HG03039 (cell line): ENCODE results near the gene KSR1.

Source experiments
- ATAC-seq: cut with Tn5 transposase; IDR thresholded peaks from one replicate; pipeline ENCODE4 v1.9.1; 2021; ENCODE audit warnings: mild to moderate bottlenecking, moderate library complexity; ENCODE audit not compliant: unreplicated experiment

KSR1 gene

GRCh38 chr17:27532269-27533263, 76.3 kb downstream of the KSR1 start:
- ATAC-seq, result no peak

- ATAC-seq, result no peak
These were observed 77.9 kb downstream of the KSR1 start for GRCh38 chr17:27533874-27534815.

GRCh38 chr17:27535178-27535928, 79.1 kb downstream of the KSR1 start:
- ATAC-seq, result no peak

- ATAC-seq, result no peak
These were observed 79.7 kb downstream of the KSR1 start for GRCh38 chr17:27535975-27536374.

GRCh38 chr17:27536781-27537180, 80.5 kb downstream of the KSR1 start:
- ATAC-seq, result no peak

- no peak for ATAC-seq
These were observed 82.1 kb downstream of the KSR1 start for GRCh38 chr17:27538156-27538955.

- no peak for ATAC-seq
These were observed 82.9 kb downstream of the KSR1 start for GRCh38 chr17:27539152-27539551.

- no peak for ATAC-seq
These were observed 83.6 kb downstream of the KSR1 start for GRCh38 chr17:27539794-27540317.

GRCh38 chr17:27540318-27541101, 84.3 kb downstream of the KSR1 start:
- no peak for ATAC-seq

- no peak for ATAC-seq
These were observed 85.2 kb downstream of the KSR1 start for GRCh38 chr17:27541301-27542023.

GRCh38 chr17:27542841-27543463, 86.7 kb downstream of the KSR1 start:
- no peak for ATAC-seq

- ATAC-seq, result no peak
These were observed 87.2 kb downstream of the KSR1 start for GRCh38 chr17:27543464-27543856.

- ATAC-seq, result no peak
These were observed 87.7 kb downstream of the KSR1 start for GRCh38 chr17:27543958-27544349.

GRCh38 chr17:27544350-27545131, 88.3 kb downstream of the KSR1 start:
- peak; percentile 74 for ATAC-seq

- ATAC-seq, result no peak
These were observed 89.4 kb downstream of the KSR1 start for GRCh38 chr17:27545562-27546229.

GRCh38 chr17:27546624-27547300, 90.5 kb downstream of the KSR1 start:
- ATAC-seq, result no peak
